Activated CD8-positive, alpha-beta T cell treated with anti-CD3 and anti-CD28 coated beads for 36 hours (primary cell): ENCODE data around the gene VCL. TPM values are rescaled to one million over a fixed set of nuclear protein-coding genes. Genes with fewer than 3 reads are reported as not detected.

Source experiments
- ATAC-seq: fragments of 200-7000 bp; cut with Tn5 transposase; one replicate; pipeline ENCODE4 v1.10.0; 2021; ENCODE audit warnings: mild to moderate bottlenecking, moderate library complexity
- CTCF ChIA-PET: fragments of 350-600 bp; sonication (Branson Sonifier 250); formaldehyde crosslinking; loops from one replicate; lab custom pipeline; 2021; ENCODE audit warnings: antibody characterized with exemption; lab: Charles Lee
- POLR2A ChIA-PET: fragments of 350-600 bp; sonication (Branson Sonifier 250); formaldehyde crosslinking; loops from one replicate; lab custom pipeline; 2021; ENCODE audit warnings: antibody characterized with exemption; lab: Charles Lee
- DNase-seq: peaks from one replicate; pipeline ENCODE4 v3.0.0-alpha.2; 2020
- H3K27ac Mint-ChIP-seq: one replicate; pipeline ENCODE4 v1.8.0; 2021; ENCODE audit warnings: mild to moderate bottlenecking, mixed read lengths
- H3K27me3 Mint-ChIP-seq: one replicate; pipeline ENCODE4 v1.8.0; 2021; ENCODE audit warnings: mixed read lengths
- H3K36me3 Mint-ChIP-seq: one replicate; pipeline ENCODE4 v1.8.0; 2021; ENCODE audit warnings: low read depth, mixed read lengths
- H3K4me1 Mint-ChIP-seq: one replicate; pipeline ENCODE4 v1.8.0; 2021; ENCODE audit warnings: low read depth, mixed read lengths
- H3K4me3 Mint-ChIP-seq: one replicate; pipeline ENCODE4 v1.8.0; 2021; ENCODE audit warnings: mild to moderate bottlenecking, moderate library complexity, mixed read lengths
- H3K9me3 Mint-ChIP-seq: one replicate; pipeline ENCODE4 v1.8.0; 2021; ENCODE audit warnings: mixed read lengths
- intact Hi-C: fragments of 100-400 bp; cut with micrococcal nuclease; formaldehyde crosslinking; loops from one replicate; pipeline ENCODE4 v1.10.0; 2022
- total RNA-seq, 2 experiments: library from RNA; stranded (reverse); gene quantifications; one replicate each; pipeline ENCODE4 v1.2.3, GENCODE V29; 2021
- TF ChIP-seq, protein P1 (sequence below): fragments of 200-600 bp; IDR thresholded peaks from one replicate; pipeline ENCODE4 v1.8.0; 2022; ENCODE audit warnings: antibody characterized with exemption, mild to moderate bottlenecking

VCL gene
- total RNA-seq, 2 experiments from 2014 or later: 16.9 to 17.7 TPM

GRCh38 chr10:74083304-74083703 is 85.4 kb downstream of the VCL start:
- intact Hi-C loops: no loop called here
- H3K9me3 Mint-ChIP-seq: no peaks in the 10 kb centered on the region
- ChIA-PET CTCF (interaction anchor here (0.6 to 5.9 kb wide), 3 partner anchors 21 to 196 kb away, joined by 3 to 54 read pairs (median 9); no protein-coding TSS in a partner anchor), POLR2A (interaction anchor here (1.2 kb wide), 1 partner anchor 33 kb away, joined by 3 read pairs; no protein-coding TSS in a partner anchor)
- DNase-seq (no peak), ATAC-seq (no peak)
- H3K4me3 Mint-ChIP-seq: no peak overlapping the region
- peaks cover 2% of the 10 kb centered on the region for H3K36me3 Mint-ChIP-seq
- no peaks in the 10 kb centered on the region for H3K27me3 Mint-ChIP-seq
- H3K27ac Mint-ChIP-seq: no peak overlapping the region
- TF ChIP-seq, protein P1, sequence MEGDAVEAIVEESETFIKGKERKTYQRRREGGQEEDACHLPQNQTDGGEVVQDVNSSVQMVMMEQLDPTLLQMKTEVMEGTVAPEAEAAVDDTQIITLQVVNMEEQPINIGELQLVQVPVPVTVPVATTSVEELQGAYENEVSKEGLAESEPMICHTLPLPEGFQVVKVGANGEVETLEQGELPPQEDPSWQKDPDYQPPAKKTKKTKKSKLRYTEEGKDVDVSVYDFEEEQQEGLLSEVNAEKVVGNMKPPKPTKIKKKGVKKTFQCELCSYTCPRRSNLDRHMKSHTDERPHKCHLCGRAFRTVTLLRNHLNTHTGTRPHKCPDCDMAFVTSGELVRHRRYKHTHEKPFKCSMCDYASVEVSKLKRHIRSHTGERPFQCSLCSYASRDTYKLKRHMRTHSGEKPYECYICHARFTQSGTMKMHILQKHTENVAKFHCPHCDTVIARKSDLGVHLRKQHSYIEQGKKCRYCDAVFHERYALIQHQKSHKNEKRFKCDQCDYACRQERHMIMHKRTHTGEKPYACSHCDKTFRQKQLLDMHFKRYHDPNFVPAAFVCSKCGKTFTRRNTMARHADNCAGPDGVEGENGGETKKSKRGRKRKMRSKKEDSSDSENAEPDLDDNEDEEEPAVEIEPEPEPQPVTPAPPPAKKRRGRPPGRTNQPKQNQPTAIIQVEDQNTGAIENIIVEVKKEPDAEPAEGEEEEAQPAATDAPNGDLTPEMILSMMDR: no peak
- peaks cover 32% of the 10 kb centered on the region for H3K4me1 Mint-ChIP-seq

DNA sequence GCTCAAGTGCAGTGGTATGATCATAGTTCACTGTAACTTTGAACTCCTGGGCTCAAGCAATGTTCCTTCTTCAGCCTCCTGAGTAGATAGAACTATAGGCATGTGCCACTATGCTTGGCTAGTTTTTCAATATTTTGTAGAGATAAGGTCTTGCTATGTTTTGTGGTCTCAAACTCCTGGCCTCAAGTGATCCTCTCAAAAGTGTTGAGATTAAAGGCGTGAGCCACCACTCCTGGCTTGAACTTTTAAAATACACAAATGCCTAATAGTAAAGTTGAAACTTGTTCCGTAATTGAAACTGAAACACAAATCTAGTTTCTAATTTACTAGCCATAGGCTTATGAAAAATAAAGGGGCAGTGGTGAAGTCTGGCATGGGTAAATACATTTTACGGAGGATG is 87.0 kb downstream of the VCL start:
- intact Hi-C loops: no loop called here
- Mint-ChIP-seq H3K4me3 (no peak overlapping the region), H3K27me3 (no peaks in the 10 kb centered on the region), H3K4me1 (peaks cover 18% of the 10 kb centered on the region), H3K9me3 (no peaks in the 10 kb centered on the region), H3K27ac (peak overlapping the region; percentile 50), H3K36me3 (peaks cover 3% of the 10 kb centered on the region)
- CTCF ChIA-PET: no interaction called here
- POLR2A ChIA-PET: no interaction called here
- TF ChIP-seq, protein P1: no peak
- DNase-seq: peak; percentile 24
- ATAC-seq: peak; percentile 68

GRCh38 chr10:74086317-74086716 is 88.4 kb downstream of the VCL start:
- Mint-ChIP-seq H3K4me1 (peaks cover 7% of the 10 kb centered on the region), H3K36me3 (peaks cover 3% of the 10 kb centered on the region), H3K4me3 (no peak overlapping the region), H3K9me3 (no peaks in the 10 kb centered on the region), H3K27ac (no peak overlapping the region), H3K27me3 (no peaks in the 10 kb centered on the region)
- ATAC-seq: no peak
- CTCF ChIA-PET: interaction anchor here (1.4 kb wide), 1 partner anchor 200 kb away, joined by 5 read pairs; no protein-coding TSS in a partner anchor
- POLR2A ChIA-PET: no interaction called here
- intact Hi-C loops: no loop called here
- TF ChIP-seq, protein P1: no peak
- DNase-seq: no peak

DNA sequence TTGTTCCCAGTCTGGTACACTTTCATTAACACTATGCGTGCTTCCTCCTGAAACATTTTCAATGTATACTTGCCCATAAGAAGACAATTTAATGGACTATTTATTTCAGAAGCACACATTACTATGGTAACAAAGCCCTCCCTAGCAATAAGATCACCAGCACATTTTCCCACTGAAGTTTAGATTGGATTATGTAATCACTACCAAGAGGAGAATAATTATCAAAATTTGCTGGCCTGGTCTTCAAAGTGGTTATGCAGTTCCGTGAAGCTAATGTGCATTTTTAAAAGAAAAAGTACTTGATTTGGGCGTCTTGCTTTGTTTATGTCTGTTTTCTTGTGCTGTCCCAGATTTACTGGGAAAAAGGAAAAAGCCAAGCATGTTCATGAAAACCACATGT is 90.8 kb downstream of the VCL start:
- no peak for ATAC-seq
- Mint-ChIP-seq H3K9me3 (no peaks in the 10 kb centered on the region), H3K36me3 (peaks cover 3% of the 10 kb centered on the region), H3K27ac (no peak overlapping the region), H3K27me3 (no peaks in the 10 kb centered on the region), H3K4me1 (peaks cover 7% of the 10 kb centered on the region), H3K4me3 (no peak overlapping the region)
- POLR2A ChIA-PET: no interaction called here
- intact Hi-C loops: no loop called here
- DNase-seq: no peak
- CTCF ChIA-PET: interaction anchor here (1.3 to 7.3 kb wide), 2 partner anchors 9 to 203 kb away, joined by 4 to 36 read pairs; no protein-coding TSS in a partner anchor
- TF ChIP-seq, protein P1: no peak

DNA sequence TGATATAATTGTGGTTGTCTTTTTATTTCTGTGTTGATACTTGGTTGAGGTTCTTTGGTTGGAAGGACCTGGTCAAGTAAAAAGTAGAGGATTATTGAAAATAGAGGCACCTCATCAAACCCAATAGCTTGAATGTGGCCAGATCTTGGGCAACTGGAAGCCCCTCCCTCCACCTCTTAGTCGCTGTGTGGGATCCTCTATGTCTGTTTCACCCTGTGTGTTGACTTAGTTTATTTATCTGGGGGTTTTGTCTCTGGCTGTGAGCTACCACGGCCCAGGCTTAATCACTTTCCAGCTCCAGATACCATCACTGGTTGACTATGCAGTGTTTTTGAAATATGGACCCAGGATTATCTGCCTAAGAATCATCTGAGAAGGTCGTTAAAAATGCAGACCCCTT is 94.5 kb downstream of the VCL start:
- Mint-ChIP-seq H3K4me1 (no peaks in the 10 kb centered on the region), H3K27me3 (no peaks in the 10 kb centered on the region), H3K36me3 (peaks cover 8% of the 10 kb centered on the region), H3K9me3 (no peaks in the 10 kb centered on the region), H3K4me3 (no peak overlapping the region), H3K27ac (no peak overlapping the region)
- ChIA-PET CTCF (interaction anchor here (1.2 to 7.3 kb wide), 3 partner anchors 12 to 243 kb away, joined by 3 to 36 read pairs (median 4); no protein-coding TSS in a partner anchor), POLR2A (no interaction called here)
- DNase-seq (no peak), ATAC-seq (no peak)
- TF ChIP-seq, protein P1: no peak
- intact Hi-C loops: no loop called here
